Measurements from ENCODE around the gene FMNL3.
"Not testable (repeated sequence)": the region's sequence is repeated elsewhere in the genome, so short reads cannot be mapped to it uniquely, and the experiment has no call there.

FMNL3 gene, protein sequence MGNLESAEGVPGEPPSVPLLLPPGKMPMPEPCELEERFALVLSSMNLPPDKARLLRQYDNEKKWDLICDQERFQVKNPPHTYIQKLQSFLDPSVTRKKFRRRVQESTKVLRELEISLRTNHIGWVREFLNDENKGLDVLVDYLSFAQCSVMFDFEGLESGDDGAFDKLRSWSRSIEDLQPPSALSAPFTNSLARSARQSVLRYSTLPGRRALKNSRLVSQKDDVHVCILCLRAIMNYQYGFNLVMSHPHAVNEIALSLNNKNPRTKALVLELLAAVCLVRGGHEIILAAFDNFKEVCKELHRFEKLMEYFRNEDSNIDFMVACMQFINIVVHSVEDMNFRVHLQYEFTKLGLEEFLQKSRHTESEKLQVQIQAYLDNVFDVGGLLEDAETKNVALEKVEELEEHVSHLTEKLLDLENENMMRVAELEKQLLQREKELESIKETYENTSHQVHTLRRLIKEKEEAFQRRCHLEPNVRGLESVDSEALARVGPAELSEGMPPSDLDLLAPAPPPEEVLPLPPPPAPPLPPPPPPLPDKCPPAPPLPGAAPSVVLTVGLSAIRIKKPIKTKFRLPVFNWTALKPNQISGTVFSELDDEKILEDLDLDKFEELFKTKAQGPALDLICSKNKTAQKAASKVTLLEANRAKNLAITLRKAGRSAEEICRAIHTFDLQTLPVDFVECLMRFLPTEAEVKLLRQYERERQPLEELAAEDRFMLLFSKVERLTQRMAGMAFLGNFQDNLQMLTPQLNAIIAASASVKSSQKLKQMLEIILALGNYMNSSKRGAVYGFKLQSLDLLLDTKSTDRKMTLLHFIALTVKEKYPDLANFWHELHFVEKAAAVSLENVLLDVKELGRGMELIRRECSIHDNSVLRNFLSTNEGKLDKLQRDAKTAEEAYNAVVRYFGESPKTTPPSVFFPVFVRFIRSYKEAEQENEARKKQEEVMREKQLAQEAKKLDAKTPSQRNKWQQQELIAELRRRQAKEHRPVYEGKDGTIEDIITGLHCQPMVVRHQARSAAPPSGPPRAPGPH

DNA sequence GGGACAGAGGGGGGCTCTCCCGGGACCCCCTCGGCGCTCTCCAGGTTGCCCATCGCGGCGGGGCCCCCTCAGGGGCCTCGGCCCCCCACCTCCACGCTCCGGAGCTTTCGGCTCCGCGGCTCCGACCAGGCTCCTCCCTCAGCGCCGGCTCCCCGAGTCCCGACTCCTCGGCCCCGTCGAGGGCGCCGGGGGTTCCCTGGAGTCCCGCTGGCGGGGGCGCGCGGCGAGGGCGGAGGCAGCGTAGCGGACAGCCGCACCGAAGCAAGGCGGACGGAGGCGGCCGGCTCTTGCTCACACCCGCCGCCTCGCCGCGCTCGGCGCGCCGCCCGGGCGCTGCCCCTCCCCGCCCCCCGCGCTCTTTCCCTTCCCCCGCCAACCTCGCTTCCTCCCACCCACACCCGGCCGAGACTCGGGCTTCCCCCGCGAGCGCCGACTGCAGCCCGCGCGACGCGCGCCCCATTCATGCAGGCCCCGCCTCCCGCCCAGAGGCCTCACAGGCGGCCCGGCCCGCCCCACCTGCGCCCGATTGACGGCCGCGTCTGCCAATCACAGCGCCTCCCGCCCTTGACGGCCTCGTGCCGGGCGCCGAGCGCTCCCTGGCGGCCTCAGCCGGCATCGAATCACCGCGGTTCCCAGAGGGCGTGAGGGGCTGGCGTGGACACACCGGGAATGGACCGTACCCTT is at the start of gene FMNL3:
Gene FMNL3 (minus strand): TSS at position 278 of the 684 bp plus-strand sequence. CDS start 225 bp downstream, at position 53.
- DNase-seq: peak; percentile 98 to 99 (median 98)

DNA sequence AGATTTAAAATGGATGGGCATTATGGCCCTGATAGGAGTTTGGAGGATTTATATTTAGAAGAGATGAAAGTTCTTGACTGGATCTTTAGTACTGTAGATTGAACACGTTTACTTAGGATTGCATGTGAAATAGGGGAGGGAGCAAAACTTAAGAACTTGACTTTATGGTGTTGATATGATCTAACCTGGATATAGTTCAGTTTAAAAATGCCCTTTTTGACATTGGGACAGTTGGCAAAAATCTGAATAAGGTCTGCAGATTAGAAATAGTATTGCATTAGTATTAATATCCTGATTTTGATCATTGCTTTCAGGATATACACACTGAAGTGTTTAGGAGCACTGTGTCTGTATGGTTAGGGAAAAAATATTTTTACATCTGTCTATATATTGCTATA is 43.8 kb upstream of the FMNL3 start:
- no peak for DNase-seq

DNA sequence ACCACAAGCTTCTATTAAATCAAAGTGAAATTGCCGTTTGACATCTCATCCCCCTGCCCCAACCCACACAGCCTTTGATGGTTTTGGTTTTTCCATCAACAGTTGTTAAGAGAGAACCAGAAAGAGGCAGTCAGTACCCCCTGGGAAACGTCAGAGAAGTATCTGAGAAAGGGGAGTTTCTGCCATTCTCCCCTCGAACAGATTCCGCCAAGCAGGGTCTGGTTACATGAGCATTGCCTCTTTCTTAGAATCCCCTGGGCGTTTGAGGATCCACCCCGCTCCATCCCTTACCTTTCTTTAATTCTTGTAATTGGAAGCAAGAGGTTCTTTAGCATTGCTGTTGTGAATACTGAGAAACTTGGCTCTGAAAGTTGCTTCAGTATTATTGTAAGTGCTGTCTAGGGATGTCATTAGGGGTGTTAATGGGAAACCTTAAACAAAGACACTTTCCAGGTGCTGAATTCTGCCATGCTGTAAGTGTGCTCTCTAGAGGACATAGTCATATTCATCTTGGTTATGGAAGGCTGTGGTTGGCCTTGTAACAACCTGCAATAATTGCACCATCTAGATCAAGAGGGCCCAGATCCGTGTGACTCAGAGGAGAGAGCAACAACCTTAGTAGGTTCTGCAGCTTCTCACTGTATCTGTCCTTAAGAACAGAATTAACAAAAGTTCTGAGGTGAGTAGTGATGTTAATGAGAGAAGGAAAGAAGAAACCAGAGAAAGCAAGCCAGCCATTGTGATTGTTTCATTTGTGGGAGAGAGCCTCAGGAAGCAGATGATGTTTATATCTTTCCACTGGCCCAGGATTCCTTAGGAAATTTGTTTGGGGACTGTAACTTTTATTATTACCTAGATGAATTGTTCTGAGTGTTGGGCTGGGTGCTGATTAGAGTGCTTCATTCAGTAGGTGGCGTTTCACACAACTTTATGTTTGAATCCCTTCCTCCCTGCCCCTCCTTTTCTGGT is 43.1 kb upstream of the FMNL3 start:
- DNase-seq: no peak

DNA sequence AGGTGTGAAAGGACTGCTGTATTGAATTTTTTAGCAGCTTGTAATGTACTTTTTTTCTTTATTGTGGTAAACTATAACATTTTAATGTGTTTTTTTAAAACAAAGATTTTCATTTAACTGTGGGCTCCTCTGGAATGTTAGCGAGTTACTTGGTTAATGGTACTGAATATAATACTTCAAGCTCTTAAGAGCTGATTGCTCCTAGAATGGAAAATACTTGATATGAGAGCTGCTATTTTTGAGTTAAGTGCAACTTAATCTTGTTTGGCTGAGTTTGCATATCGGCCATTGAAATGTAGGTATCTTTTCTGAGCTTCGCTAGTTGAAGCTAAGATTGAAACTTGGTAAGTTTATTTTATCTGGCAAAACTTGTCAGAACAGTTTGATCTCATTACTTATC is 41.6 kb upstream of the FMNL3 start:
- DNase-seq: no peak

DNA sequence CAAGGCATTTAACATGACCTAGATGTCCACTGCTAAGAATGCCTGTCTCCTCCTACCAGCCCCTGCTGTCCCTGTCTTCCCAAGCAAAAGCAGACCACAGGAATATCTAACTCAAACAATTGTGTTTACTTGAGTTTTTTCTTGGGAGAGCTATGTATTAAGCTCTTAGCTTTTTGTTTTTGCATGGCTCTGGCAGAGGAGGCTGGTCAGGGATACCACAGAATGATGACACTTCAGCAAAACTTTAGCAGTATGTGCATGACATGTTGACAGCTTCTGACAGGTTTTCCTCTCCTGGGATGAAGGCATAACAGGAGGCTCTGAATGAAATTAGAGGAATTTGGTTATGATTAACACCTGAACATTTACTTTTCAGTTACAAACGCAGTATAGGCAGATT is 41.1 kb upstream of the FMNL3 start:
- no peak for DNase-seq

DNA sequence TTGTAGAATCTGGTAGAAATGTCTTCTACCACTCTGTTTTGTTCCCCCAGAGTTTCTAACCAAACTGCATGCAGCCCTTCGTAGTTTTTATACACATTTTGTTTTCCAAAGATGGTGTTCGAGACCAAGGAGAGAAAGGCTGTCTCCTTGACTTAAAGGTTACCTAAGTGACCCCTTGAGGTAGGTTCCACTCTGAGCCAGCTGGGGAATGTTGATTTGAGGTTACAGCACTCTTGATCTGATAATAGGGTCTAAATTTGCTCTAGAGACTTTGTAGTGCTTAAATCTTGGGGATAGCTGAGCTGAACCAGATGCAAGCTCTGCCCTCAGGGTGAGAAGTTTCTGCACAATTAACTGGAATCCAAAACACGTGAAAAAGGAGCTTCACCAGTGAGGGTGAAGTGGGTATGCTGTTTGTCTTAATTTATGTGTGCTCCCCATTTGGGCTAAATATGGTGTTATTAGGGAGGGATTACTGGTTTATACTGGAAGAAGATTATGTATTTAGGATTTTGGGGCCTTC is 37.2 kb upstream of the FMNL3 start:
- DNase-seq: no peak

DNA sequence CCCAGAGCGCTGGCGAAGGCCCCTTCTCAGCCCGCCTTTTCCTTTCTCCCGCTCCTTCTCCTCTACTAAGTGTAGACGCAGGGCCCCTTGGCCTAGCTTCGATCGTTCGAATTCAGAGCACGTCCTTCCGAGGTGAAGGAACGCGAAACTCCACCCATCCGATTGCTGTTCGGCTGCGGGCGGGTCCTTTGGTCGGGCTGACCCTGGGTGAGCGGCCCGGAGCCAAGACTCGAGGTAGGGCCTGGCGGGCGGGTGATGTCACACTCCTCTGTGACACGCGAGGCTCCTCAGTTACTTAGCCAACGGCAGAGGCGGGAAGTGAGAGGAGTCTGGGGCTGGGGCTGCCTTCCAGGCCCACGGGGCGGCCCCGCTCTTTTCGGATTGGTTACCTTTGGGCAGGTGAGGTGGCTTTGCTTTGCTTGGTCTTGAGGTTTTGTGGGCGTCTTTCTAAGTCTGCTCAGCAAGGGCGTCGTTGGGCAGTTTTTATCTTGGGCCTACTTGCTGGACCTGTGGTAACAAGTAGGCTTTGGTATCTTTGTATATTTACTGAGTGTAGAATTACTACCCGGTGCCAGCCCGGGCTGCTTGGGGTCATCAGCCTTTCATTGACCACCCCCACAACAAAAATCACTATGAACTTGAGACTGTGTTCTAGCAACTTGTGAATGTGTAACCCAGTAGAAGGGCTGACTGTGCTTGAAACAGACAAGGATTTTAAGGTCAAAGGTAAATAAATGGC is 34.8 kb upstream of the FMNL3 start:
- peak; percentile 69 to 72 (median 70) for DNase-seq

DNA sequence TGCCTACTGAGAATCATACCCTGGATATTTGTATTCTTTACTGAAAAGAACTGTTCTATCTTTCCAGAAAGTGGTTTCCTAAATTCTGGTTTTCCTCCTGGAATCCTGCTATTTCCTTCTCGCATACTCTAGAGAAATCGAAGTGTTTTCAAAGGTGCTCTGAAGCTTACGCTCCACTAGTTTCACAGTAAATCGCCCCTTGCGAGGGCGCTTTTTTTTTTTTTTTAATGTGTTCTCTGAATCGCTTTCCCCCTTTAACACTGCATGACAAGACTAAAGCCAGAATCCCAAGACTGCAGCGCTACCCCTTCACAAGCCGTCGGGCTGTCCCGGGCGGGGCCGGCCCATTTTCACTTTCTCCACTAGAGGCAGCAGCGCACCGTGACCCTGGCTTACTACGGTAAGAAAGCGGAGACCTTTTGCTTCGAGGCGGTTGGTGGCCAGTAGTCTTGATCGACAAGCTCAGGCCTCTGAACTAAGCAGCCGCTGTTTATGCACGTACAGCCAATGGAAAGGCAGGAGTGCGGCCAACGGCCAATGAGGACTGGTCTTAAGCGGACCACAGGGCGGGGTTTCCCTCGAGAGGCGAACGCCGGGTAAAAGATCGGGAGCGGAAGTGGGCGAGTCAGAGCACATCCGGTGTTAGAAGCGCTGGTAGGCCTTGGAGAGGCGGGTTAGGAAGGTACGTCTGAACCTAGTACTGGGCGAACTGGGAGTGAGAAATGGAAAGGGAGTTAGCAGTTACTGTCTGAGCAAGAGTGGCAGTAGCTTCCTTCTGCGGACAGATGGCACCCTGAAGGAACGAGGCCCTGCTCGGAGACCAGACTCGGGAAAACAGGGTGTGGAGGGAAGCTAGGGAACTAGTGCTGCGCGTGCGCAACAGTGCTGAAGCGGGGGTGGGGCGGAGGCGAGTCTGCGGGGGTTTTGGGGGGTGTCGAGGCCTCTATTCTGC is 34.0 kb upstream of the FMNL3 start, which contains the start of gene TMBIM6:
Gene TMBIM6 (plus strand): TSS at position 628 of the 952 bp plus-strand sequence. CDS start 10,937 bp downstream, outside the sequence.
- peak; percentile 96 to 100 (median 98) for DNase-seq

DNA sequence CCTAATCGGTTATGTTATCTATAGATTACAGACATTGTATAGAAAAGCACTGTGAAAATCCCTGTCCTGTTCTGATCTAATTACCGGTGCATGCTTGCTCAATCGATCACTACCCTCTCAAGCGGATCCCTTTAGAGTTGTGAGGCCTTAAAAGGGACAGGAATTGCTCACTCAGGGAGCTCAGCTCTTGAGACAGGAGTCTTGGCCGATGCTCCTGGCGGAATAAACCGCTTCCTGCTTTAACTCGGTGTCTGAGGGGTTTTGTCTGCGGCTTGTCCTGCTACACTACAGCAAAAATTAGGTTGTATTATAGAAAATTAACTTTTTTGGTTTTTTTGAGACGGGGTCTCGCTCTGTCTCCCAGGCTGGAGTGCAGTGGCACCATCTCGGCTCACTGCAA is 33.1 kb upstream of the FMNL3 start:
- DNase-seq: not testable (repeated sequence)

DNA sequence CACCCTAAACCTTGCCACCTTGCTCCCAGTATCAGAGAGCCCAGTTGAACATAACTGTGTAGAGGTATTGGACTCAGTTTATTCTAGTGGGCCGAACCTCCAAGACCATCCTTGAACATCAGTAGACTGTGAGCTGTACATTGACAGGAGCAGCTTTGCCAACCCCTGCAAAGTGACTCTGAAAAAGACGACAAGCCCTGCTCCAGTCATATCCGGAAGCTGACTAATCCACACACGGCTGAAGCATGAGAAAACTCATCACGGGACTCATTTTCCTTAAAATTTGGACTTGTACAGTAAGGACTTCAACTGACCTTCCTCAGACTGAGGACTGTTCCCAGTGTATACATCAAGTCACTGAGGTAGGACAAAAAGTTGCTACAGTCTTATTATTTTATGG is 31.5 kb upstream of the FMNL3 start:
- DNase-seq: not testable (repeated sequence)

DNA sequence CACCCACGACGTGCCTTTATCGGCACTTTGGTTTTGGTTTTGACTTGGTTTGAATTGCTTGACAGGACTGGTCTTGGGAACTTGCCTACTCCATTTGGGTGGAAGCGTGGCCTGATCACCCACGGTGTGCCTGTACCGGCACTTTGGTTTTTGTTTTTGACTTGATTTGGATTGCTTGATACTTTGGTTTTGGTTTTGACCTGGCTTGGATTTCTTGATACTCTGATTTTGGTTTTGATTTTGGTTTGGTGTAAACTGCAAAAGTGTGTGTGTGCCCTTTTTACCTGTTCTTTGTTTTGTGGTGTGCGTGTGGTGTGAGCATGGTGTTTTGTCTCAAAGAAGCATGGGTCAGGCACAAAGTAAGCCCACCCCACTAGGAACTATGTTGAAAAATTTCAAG is 27.7 kb upstream of the FMNL3 start:
- DNase-seq: not testable (repeated sequence)

DNA sequence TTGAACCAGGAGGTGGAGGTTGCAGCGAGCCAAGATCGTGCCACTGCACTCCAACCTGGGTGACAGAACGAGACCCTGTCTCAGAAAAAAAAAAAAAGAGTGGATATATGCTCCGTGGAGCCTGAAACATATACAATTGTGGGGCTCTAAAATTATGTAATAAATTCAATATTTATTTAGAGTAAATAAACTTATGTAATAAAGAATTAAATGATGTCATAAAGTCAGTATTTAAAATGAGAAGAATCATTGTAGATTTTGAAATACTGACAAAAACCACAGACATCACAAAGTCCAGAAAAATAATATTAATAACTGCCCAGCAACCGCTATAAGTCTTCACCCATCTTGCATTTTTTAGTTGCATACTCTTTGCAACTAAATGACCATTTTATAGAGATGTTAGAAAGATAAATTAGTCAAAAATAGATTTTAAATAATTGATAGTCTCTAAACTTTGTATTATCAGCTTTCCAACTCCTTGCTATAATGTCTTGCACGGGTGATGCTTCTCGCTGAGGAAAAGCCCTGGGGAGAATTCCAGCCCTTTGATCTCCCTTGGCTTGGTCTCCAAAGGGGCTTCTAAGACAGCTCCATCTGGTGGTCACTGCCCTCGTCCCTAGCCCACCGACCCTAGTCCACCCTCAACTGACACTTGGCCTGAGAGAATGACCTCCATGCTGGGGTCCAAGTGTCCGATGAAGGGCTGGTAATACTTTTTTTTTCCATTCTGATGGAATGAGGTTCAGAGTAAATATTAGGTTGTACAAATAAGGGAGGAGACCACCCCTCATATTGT is 26.2 kb upstream of the FMNL3 start:
- DNase-seq: no peak

DNA sequence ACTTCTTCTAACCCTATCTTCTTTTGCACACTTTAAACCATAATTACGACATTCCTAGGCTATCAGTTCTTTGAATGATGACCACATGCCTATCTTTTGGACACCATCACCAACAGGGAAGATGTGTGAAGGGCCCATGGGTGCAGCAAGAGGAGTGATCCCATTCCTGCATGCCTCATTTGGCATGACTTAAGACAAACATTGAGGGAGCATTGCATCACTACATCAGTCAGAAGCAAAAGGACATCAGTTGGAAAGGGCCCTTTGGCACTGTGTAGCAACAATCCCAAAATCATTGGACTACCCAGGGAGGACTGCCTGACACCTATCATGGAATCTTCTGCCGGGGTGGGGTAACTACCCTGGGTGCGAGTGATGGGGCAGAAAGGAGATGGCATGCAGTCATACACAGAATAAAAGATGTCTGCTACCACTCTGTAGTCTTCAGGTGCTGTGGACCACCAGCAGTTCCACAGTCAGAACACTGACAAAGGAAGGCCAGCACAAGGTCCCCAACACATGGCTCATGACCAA is 23.4 kb upstream of the FMNL3 start:
- no peak for DNase-seq

DNA sequence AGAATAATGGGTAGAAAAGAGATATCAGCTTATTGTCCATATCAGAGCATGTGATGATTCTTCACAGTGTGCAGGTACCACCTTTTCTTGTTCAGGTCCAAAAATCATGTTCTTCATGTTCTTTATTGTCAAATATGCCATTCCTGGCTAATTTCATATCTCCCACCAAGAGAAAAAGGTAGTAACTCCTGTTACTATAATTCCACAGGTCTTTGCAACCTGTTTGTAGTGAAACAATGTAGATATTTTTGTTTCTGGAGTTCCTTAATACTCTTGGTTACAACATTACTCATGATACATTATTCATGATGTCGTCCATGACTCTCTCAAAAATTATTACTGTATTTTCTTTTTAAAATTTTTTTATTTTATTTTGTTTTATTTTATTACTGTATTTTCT is 22.8 kb upstream of the FMNL3 start:
- no peak for DNase-seq

DNA sequence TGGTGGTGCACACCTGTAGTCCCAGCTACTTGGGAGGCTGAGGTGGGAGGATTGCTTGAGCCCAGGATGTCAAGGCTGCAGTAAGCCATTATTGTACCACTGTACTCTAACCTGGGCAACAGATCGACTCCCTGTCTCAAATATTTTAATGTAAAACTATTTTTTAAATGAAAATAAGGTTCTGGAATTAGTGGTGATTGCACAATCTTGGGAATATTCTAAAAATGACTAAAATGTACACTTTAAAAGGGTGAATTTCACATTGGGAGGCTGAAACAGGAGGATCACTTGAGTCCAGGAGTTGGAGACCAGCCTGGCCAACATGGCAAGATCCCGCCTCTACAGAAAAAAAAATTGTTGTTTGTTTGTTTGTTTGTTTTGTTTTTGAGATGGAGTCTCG is 21.2 kb upstream of the FMNL3 start:
- DNase-seq: no peak

DNA sequence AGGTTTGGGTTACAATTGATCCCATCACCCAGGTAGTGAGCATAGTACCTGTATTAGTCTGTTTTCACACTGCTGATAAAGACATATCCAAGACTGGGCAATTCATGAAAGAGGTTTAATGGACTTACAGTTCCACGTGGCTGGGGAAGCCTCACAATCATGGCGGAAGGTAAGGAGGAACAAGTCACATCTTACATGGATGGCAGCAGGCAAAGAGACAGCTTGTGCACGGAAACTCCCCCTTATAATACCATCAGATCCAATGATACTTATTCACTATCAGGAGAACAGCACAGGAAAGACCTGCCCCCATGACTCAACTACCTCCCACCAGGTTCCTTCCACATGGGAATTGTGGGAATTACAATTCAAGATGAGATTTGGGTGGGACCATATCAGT is 14.2 kb upstream of the FMNL3 start:
- not testable (repeated sequence) for DNase-seq

DNA sequence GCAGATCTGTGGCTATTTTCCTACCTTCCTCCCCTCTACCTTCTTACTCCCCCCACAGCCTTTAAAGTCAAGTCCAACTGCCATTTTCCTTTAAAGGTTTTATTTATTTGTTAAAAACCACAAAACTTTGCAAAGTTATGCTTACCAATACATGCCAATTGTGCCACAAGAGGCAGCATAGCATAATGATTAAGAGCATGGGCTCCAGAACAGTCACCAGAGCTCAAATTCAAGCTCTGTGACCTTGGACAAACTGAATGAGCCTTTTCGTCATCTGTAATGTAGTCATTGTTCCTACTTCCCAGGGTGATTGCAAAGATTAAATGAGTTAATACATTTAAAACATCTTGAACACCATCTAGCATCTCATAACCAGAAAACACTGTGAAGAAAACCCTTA is 13.0 kb upstream of the FMNL3 start:
- no peak for DNase-seq

DNA sequence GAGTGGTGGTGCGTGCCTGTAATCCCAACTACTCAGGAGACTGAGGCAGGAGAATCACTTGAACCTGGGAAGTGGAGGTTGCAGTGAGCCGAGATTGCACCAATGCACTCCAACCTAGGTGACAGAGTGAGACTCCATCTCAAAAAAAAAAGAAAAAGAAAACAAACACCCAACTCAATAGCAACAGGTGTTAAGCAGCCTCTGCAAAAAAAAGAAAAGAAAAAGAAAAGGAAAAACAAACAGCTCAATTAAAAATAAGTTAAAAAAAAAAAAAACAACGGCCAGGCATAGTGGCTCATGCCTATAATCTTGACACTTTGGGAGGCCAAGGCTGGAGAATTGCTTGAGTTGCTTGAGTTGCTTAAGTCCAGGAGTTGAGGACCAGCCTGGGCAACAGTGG is 10.6 kb upstream of the FMNL3 start:
- not testable (repeated sequence) for DNase-seq
